Skeletal muscle satellite cell (primary cell): ENCODE results near the gene USP2.

Experiments used
- H3K27me3 ChIP-seq: 2 replicates; pipeline ENCODE4 v1.7.0; 2013; ENCODE audit warnings: low read length; ENCODE audit not compliant: control insufficient read depth, insufficient read depth
- H3K36me3 ChIP-seq: 2 replicates; pipeline ENCODE4 v1.7.0; 2013; ENCODE audit warnings: mild to moderate bottlenecking, control low read depth, low read length; ENCODE audit not compliant: insufficient read depth
- H3K4me1 ChIP-seq: 2 replicates; pipeline ENCODE4 v1.7.0; 2013; ENCODE audit warnings: low read length; ENCODE audit not compliant: control insufficient read depth, insufficient read depth
- H3K4me2 ChIP-seq: 2 replicates; pipeline ENCODE4 v1.7.0; 2013; ENCODE audit warnings: mild to moderate bottlenecking, low read length
- H3K4me3 ChIP-seq: 2 replicates; pipeline ENCODE4 v1.7.0; 2013; ENCODE audit warnings: low read length
- H3K9ac ChIP-seq: 2 replicates; pipeline ENCODE4 v1.7.0; 2013; ENCODE audit warnings: mild to moderate bottlenecking, low read depth, low read length, moderate library complexity
- H3K9me3 ChIP-seq: replicated peaks from 2 replicates; pipeline ENCODE4 v1.7.0; 2013; ENCODE audit warnings: mild to moderate bottlenecking, control low read depth, low read length

The USP2 gene

GRCh38 chr11:119322360-119322739, 59.1 kb downstream of the USP2 start:
- H3K36me3 ChIP-seq, result no peaks in the 10 kb centered on the region
- no peaks in the 10 kb centered on the region for H3K9me3 ChIP-seq
- H3K27me3 ChIP-seq, result no peaks in the 10 kb centered on the region
- H3K9ac ChIP-seq, result no peak overlapping the region
- H3K4me1 ChIP-seq, result peaks cover 27% of the 10 kb centered on the region
- H3K4me2 ChIP-seq, result no peak overlapping the region
- H3K4me3 ChIP-seq, result no peak overlapping the region

GRCh38 chr11:119320776-119321524, 60.5 kb downstream of the USP2 start:
- Histone ChIP-seq H3K27me3 (peaks cover 5% of the 10 kb centered on the region), H3K4me1 (peaks cover 38% of the 10 kb centered on the region), H3K4me3 (peak overlapping the region; percentile 62), H3K4me2 (peak overlapping the region; percentile 85), H3K9ac (peak overlapping the region; percentile 65), H3K36me3 (no peaks in the 10 kb centered on the region), H3K9me3 (no peaks in the 10 kb centered on the region)

GRCh38 chr11:119320240-119320775, 61.2 kb downstream of the USP2 start:
- peaks cover 9% of the 10 kb centered on the region for H3K27me3 ChIP-seq
- no peaks in the 10 kb centered on the region for H3K36me3 ChIP-seq
- H3K9ac ChIP-seq, result peak overlapping the region; percentile 65
- H3K4me1 ChIP-seq, result peaks cover 45% of the 10 kb centered on the region
- H3K9me3 ChIP-seq, result no peaks in the 10 kb centered on the region
- peak overlapping the region; percentile 85 for H3K4me2 ChIP-seq
- peak overlapping the region; percentile 62 for H3K4me3 ChIP-seq

GRCh38 chr11:119319700-119320239, 61.7 kb downstream of the USP2 start:
- no peaks in the 10 kb centered on the region for H3K9me3 ChIP-seq
- H3K4me2 ChIP-seq, result no peak overlapping the region
- H3K27me3 ChIP-seq, result peaks cover 9% of the 10 kb centered on the region
- H3K9ac ChIP-seq, result no peak overlapping the region
- H3K36me3 ChIP-seq, result no peaks in the 10 kb centered on the region
- H3K4me3 ChIP-seq, result no peak overlapping the region
- H3K4me1 ChIP-seq, result peaks cover 49% of the 10 kb centered on the region

GRCh38 chr11:119319136-119319699, 62.3 kb downstream of the USP2 start:
- no peak overlapping the region for H3K4me3 ChIP-seq
- H3K9me3 ChIP-seq, result no peaks in the 10 kb centered on the region
- H3K36me3 ChIP-seq, result no peaks in the 10 kb centered on the region
- H3K4me2 ChIP-seq, result no peak overlapping the region
- peaks cover 49% of the 10 kb centered on the region for H3K4me1 ChIP-seq
- H3K9ac ChIP-seq, result no peak overlapping the region
- H3K27me3 ChIP-seq, result peaks cover 9% of the 10 kb centered on the region

- H3K9ac ChIP-seq, result no peak overlapping the region
- no peaks in the 10 kb centered on the region for H3K36me3 ChIP-seq
- H3K4me3 ChIP-seq, result no peak overlapping the region
- peaks cover 49% of the 10 kb centered on the region for H3K4me1 ChIP-seq
- H3K27me3 ChIP-seq, result peaks cover 9% of the 10 kb centered on the region
- H3K9me3 ChIP-seq, result no peaks in the 10 kb centered on the region
- no peak overlapping the region for H3K4me2 ChIP-seq
Measured at GRCh38 chr11:119318240-119319135, 63.0 kb downstream of the USP2 start.

- H3K9ac ChIP-seq, result no peak overlapping the region
- peaks cover 49% of the 10 kb centered on the region for H3K4me1 ChIP-seq
- H3K9me3 ChIP-seq, result no peaks in the 10 kb centered on the region
- no peaks in the 10 kb centered on the region for H3K36me3 ChIP-seq
- peaks cover 9% of the 10 kb centered on the region for H3K27me3 ChIP-seq
- H3K4me3 ChIP-seq, result no peak overlapping the region
- peak overlapping the region; percentile 95 for H3K4me2 ChIP-seq
Measured at GRCh38 chr11:119317592-119318239, 63.8 kb downstream of the USP2 start.

- no peaks in the 10 kb centered on the region for H3K36me3 ChIP-seq
- peak within 1 kb of the TSS; percentile 95 for H3K4me2 ChIP-seq
- peak within 1 kb of the TSS; percentile 35 for H3K9ac ChIP-seq
- H3K4me3 ChIP-seq, result peak within 1 kb of the TSS; percentile 69
- H3K27me3 ChIP-seq, result peaks cover 9% of the 10 kb centered on the region
- no peaks in the 10 kb centered on the region for H3K9me3 ChIP-seq
- H3K4me1 ChIP-seq, result peaks cover 49% of the 10 kb centered on the region
Measured at GRCh38 chr11:119316729-119317591, 64.5 kb downstream of the USP2 start, which contains the start of gene MCAM. Gene MCAM, minus strand, starts transcription at chr11:119317130. Its CDS starts 29 bp downstream, at chr11:119317101.

- H3K27me3 ChIP-seq, result peaks cover 9% of the 10 kb centered on the region
- H3K9me3 ChIP-seq, result no peaks in the 10 kb centered on the region
- peak overlapping the region; percentile 35 for H3K9ac ChIP-seq
- peaks cover 45% of the 10 kb centered on the region for H3K4me1 ChIP-seq
- peak overlapping the region; percentile 69 for H3K4me3 ChIP-seq
- peak overlapping the region; percentile 95 for H3K4me2 ChIP-seq
- no peaks in the 10 kb centered on the region for H3K36me3 ChIP-seq
Measured at GRCh38 chr11:119316016-119316728, 65.3 kb downstream of the USP2 start.
